Astrocyte of the cerebellum (primary cell): ENCODE measurements around the gene ACTRT3.

Experiments
- DNase-seq: peaks from one replicate; pipeline ENCODE4 v3.0.0-alpha.2; 2011; ENCODE audit warnings: low read depth
- H3K4me3 ChIP-seq: 2 replicates; pipeline ENCODE4 v1.5.1; 2011; ENCODE audit warnings: mild to moderate bottlenecking, low read depth, low read length, moderate library complexity
- CTCF ChIP-seq: IDR thresholded peaks from 2 replicates; pipeline ENCODE4 v1.5.1; 2012; ENCODE audit warnings: low read length, low read depth, moderate library complexity, mild to moderate bottlenecking; ENCODE audit errors: missing control alignments
- in situ Hi-C: cut with HindIII; loops from 2 replicates; pipeline ENCODE4 v1.10.0; 2017; ENCODE audit warnings: low sequenced_read_pairs

Gene ACTRT3

GRCh38 chr3:169774186-169774585 lies 4.8 kb upstream of the ACTRT3 start:
- TF ChIP-seq CTCF: no peak
- H3K4me3 ChIP-seq: peak overlapping the region; percentile 98
- no peak for DNase-seq
- in situ Hi-C loops: no loop called here

- DNase-seq: peak; percentile 75
- H3K4me3 ChIP-seq: peak within 1 kb of the TSS; percentile 98
- TF ChIP-seq CTCF: no peak
- in situ Hi-C loops: no loop called here
Measured at GRCh38 chr3:169772897-169773816, 3.8 kb upstream of the ACTRT3 start, which contains the start of gene MYNN. TSS of gene MYNN (plus strand) at chr3:169773396. CDS start at chr3:169774296, 900 bp downstream.

- no peak for TF ChIP-seq CTCF
- in situ Hi-C loops: no loop called here
- H3K4me3 ChIP-seq: peak overlapping the region; percentile 98
- DNase-seq: peak; percentile 64
Measured at GRCh38 chr3:169772305-169772896, 3.0 kb upstream of the ACTRT3 start.

GRCh38 chr3:169771497-169772304 lies 2.3 kb upstream of the ACTRT3 start:
- DNase-seq: peak; percentile 80
- in situ Hi-C loops: no loop called here
- TF ChIP-seq CTCF: no peak
- peak overlapping the region; percentile 98 for H3K4me3 ChIP-seq

GRCh38 chr3:169764882-169765612 lies 4.3 kb downstream of the ACTRT3 start, which contains the start of gene TERC:
TSS of gene TERC (minus strand) at chr3:169765060.
- peak; percentile 60 for DNase-seq
- in situ Hi-C loops: no loop called here
- H3K4me3 ChIP-seq: peak within 1 kb of the TSS; percentile 61
- TF ChIP-seq CTCF: no peak

- DNase-seq: no peak
- peak overlapping the region; percentile 61 for H3K4me3 ChIP-seq
- in situ Hi-C loops: no loop called here
- no peak for TF ChIP-seq CTCF
Measured at GRCh38 chr3:169764312-169764881, 5.0 kb downstream of the ACTRT3 start.
